Neuronal stem cell (in vitro differentiated cells): ENCODE data around the gene NUDT1.

Experiments used
- DNase-seq: peaks from one replicate; pipeline ENCODE4 v3.0.0-alpha.2; 2013; ENCODE audit warnings: low spot score
- H2AFZ ChIP-seq: one replicate; pipeline ENCODE4 v1.6.1; 2013; ENCODE audit warnings: mild to moderate bottlenecking, low read length, inconsistent platforms
- H2AK5ac ChIP-seq: 2 replicates; pipeline ENCODE4 v1.6.1; 2013; ENCODE audit warnings: low read depth, mild to moderate bottlenecking, inconsistent platforms, low read length, moderate library complexity, mixed read lengths
- H2BK120ac ChIP-seq: 2 replicates; pipeline ENCODE4 v1.6.1; 2013; ENCODE audit warnings: low read depth, mild to moderate bottlenecking, inconsistent platforms, low read length, moderate library complexity, mixed read lengths
- H2BK12ac ChIP-seq: one replicate; pipeline ENCODE4 v1.6.1; 2013; ENCODE audit warnings: low read length, inconsistent platforms
- H2BK15ac ChIP-seq: 2 replicates; pipeline ENCODE4 v1.6.1; 2013; ENCODE audit warnings: mild to moderate bottlenecking, low read length, inconsistent platforms, mixed read lengths
- H2BK5ac ChIP-seq: one replicate; pipeline ENCODE4 v1.6.1; 2013; ENCODE audit warnings: inconsistent platforms, mild to moderate bottlenecking, low read length, moderate library complexity
- H3K14ac ChIP-seq: one replicate; pipeline ENCODE4 v1.6.1; 2013; ENCODE audit warnings: low read length, inconsistent platforms
- H3K18ac ChIP-seq: 2 replicates; pipeline ENCODE4 v1.6.1; 2013; ENCODE audit warnings: low read length, inconsistent platforms
- H3K23ac ChIP-seq: 2 replicates; pipeline ENCODE4 v1.6.1; 2013; ENCODE audit warnings: low read depth, mild to moderate bottlenecking, mixed read lengths, low read length, inconsistent platforms; ENCODE audit not compliant: poor library complexity
- H3K27ac ChIP-seq: replicated peaks from 3 replicates; pipeline ENCODE4 v1.5.1; 2013; ENCODE audit warnings: low read length, inconsistent platforms
- H3K27me3 ChIP-seq, 3 experiments: 2 replicates each; pipeline ENCODE4 v1.6.1; 2013; ENCODE audit warnings: low read length in 3 of 3, mild to moderate bottlenecking in 2 of 3, inconsistent platforms in 1 of 3, low read depth in 1 of 3, mixed read lengths in 1 of 3, moderate library complexity in 1 of 3; ENCODE audit not compliant: control insufficient read depth in 3 of 3, insufficient read depth in 3 of 3
- H3K36me3 ChIP-seq, 2 donors: replicated peaks in 1 of 2; 2 replicates each; pipeline ENCODE4 v1.6.1; 2013; ENCODE audit warnings: low read length in 2 of 2; ENCODE audit not compliant: control insufficient read depth in 2 of 2, insufficient read depth in 2 of 2
- H3K4ac ChIP-seq: 2 replicates; pipeline ENCODE4 v1.6.1; 2013; ENCODE audit warnings: inconsistent platforms, mild to moderate bottlenecking, low read length, moderate library complexity
- H3K4me1 ChIP-seq, 2 donors: 1 replicate in 1 of 2; 2 replicates in 1 of 2; pipeline ENCODE4 v1.6.1; 2013; ENCODE audit warnings: low read length in 2 of 2, low read depth in 1 of 2; ENCODE audit not compliant: control insufficient read depth in 2 of 2, insufficient read depth in 1 of 2
- H3K4me2 ChIP-seq: one replicate; pipeline ENCODE4 v1.6.1; 2013; ENCODE audit warnings: mild to moderate bottlenecking, low read length, inconsistent platforms; ENCODE audit not compliant: insufficient read depth, poor library complexity, severe bottlenecking
- H3K4me3 ChIP-seq, 2 donors: 2 replicates each; pipeline ENCODE4 v1.5.1; 2013; ENCODE audit warnings: low read length in 2 of 2, mild to moderate bottlenecking in 2 of 2, inconsistent platforms in 1 of 2, moderate library complexity in 1 of 2
- H3K79me1 ChIP-seq: one replicate; pipeline ENCODE4 v1.6.1; 2013; ENCODE audit warnings: low read depth, mild to moderate bottlenecking, inconsistent platforms, low read length, moderate library complexity
- H3K9ac ChIP-seq: one replicate; pipeline ENCODE4 v1.6.1; 2013; ENCODE audit warnings: mild to moderate bottlenecking, low read depth, low read length, inconsistent platforms; ENCODE audit not compliant: poor library complexity
- H3K9me3 ChIP-seq, 2 donors: replicated peaks in 1 of 2; 2 replicates each; pipeline versions ENCODE3 to v1.6.1; 2013; ENCODE audit warnings: low read length in 2 of 2, mild to moderate bottlenecking in 2 of 2, inconsistent platforms in 1 of 2, low read depth in 1 of 2, mixed read lengths in 1 of 2, moderate library complexity in 1 of 2; ENCODE audit not compliant: control insufficient read depth in 2 of 2, insufficient read depth in 1 of 2
- H4K8ac ChIP-seq: one replicate; pipeline ENCODE4 v1.6.1; 2013; ENCODE audit warnings: low read depth, mild to moderate bottlenecking, inconsistent platforms, low read length, moderate library complexity
- H4K91ac ChIP-seq: one replicate; pipeline ENCODE4 v1.6.1; 2013; ENCODE audit warnings: low read length, low read depth, mild to moderate bottlenecking, inconsistent platforms; ENCODE audit not compliant: poor library complexity
- WGBS, 2 donors: extraction: QIAGEN DNeasy Blood & Tissue Kit; methylation state at CpG; one replicate each; pipeline ENCODE4 v1.1.7; 2013; ENCODE audit warnings: missing lambda C conversion rate in 2 of 2, mixed read lengths in 1 of 2; ENCODE audit not compliant: insufficient read length in 2 of 2, insufficient replicate concordance in 1 of 2; ENCODE audit errors: extremely low coverage in 2 of 2; 5-methylcytosine and 5-hydroxymethylcytosine counted together

Gene NUDT1

DNA sequence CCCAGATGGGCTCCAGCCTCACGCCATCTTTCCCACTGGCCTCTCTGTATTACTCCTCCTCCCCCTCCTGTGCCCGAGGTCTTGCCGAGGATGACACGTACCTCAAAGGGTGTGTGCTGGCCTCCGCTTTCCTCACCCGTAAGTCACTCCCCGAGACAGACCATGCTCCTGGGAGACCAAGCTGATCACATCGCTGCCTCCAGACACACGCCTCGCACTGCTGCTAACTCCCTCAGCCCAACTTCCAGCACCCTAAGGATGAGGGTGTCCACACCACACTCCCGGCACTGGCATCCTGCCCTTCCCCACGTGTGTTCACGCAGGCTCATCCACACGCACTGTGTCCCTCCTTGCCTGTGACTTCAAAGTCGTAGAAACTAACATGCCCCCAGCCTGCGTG, 33.3 kb upstream of the NUDT1 start:
- Histone ChIP-seq H3K4me3 (peak overlapping the region in 1 of 2 donors; percentile 4), H3K14ac (peak overlapping the region; percentile 25), H3K18ac (no peak overlapping the region), H3K27ac (no peak overlapping the region), H2BK15ac (no peak overlapping the region), H3K36me3 (peaks cover 45 to 81% of the 10 kb centered on the region in 2 donors), H4K8ac (no peak overlapping the region), H4K91ac (no peak overlapping the region), H3K9ac (peak overlapping the region; percentile 2), H3K23ac (peak overlapping the region; percentile 75), H2AFZ (no peak overlapping the region), H2BK5ac (no peak overlapping the region), H3K4me1 (peaks cover 4 to 12% of the 10 kb centered on the region in 2 donors), H2BK12ac (no peak overlapping the region), H3K9me3 (peaks cover 0 to 5% of the 10 kb centered on the region in 2 donors), H3K4me2 (no peak overlapping the region), H3K79me1 (peaks cover 6% of the 10 kb centered on the region), H3K27me3 (no peaks in the 10 kb centered on the region), H2BK120ac (no peak overlapping the region), H2AK5ac (peak overlapping the region; percentile 57), H3K4ac (no peak overlapping the region)
- no CpG with 5 or more reads among the region's 16 CpGs for whole genome bisulfite sequencing, 2 donors
- DNase-seq: no peak

GRCh38 chr7:2209146-2209960, 32.7 kb upstream of the NUDT1 start:
- Histone ChIP-seq H3K4me1 (peaks cover 0 to 5% of the 10 kb centered on the region in 2 donors), H4K8ac (no peak overlapping the region), H2BK12ac (no peak overlapping the region), H2AK5ac (peak overlapping the region; percentile 57), H4K91ac (no peak overlapping the region), H3K4me3 (no peak overlapping the region), H2BK15ac (no peak overlapping the region), H3K23ac (peak overlapping the region; percentile 75), H3K18ac (peak overlapping the region; percentile 58), H3K27me3 (no peaks in the 10 kb centered on the region), H3K27ac (no peak overlapping the region), H2AFZ (no peak overlapping the region), H2BK5ac (no peak overlapping the region), H3K79me1 (peaks cover 6% of the 10 kb centered on the region), H3K36me3 (peaks cover 47 to 87% of the 10 kb centered on the region in 2 donors), H3K4me2 (no peak overlapping the region), H3K14ac (peak overlapping the region; percentile 25), H3K4ac (no peak overlapping the region), H2BK120ac (no peak overlapping the region), H3K9me3 (peaks cover 0 to 5% of the 10 kb centered on the region in 2 donors), H3K9ac (peak overlapping the region; percentile 61)
- WGBS, 2 donors: no CpG with 5 or more reads among the region's 21 CpGs
- peak; percentile 58 for DNase-seq

GRCh38 chr7:2209961-2210323, 32.1 kb upstream of the NUDT1 start:
- no peak overlapping the region for H3K4ac ChIP-seq
- no CpG with 5 or more reads among the region's 8 CpGs for WGBS, 2 donors
- H3K18ac ChIP-seq: no peak overlapping the region
- no peak overlapping the region for H3K4me2 ChIP-seq
- no peak overlapping the region for H2BK120ac ChIP-seq
- H2BK12ac ChIP-seq: no peak overlapping the region
- H2AK5ac ChIP-seq: no peak overlapping the region
- H3K9me3 ChIP-seq: peaks cover 0 to 5% of the 10 kb centered on the region in 2 donors
- H3K9ac ChIP-seq: no peak overlapping the region
- H3K36me3 ChIP-seq: peaks cover 52 to 93% of the 10 kb centered on the region in 2 donors
- H4K91ac ChIP-seq: no peak overlapping the region
- peaks cover 0 to 2% of the 10 kb centered on the region in 2 donors for H3K4me1 ChIP-seq
- H3K14ac ChIP-seq: no peak overlapping the region
- H4K8ac ChIP-seq: no peak overlapping the region
- no peak overlapping the region for H2AFZ ChIP-seq
- no peak overlapping the region for H3K27ac ChIP-seq
- no peaks in the 10 kb centered on the region for H3K27me3 ChIP-seq
- H2BK15ac ChIP-seq: no peak overlapping the region
- H3K4me3 ChIP-seq: no peak overlapping the region
- no peak for DNase-seq
- H3K79me1 ChIP-seq: peaks cover 6% of the 10 kb centered on the region
- H3K23ac ChIP-seq: no peak overlapping the region
- no peak overlapping the region for H2BK5ac ChIP-seq

DNA sequence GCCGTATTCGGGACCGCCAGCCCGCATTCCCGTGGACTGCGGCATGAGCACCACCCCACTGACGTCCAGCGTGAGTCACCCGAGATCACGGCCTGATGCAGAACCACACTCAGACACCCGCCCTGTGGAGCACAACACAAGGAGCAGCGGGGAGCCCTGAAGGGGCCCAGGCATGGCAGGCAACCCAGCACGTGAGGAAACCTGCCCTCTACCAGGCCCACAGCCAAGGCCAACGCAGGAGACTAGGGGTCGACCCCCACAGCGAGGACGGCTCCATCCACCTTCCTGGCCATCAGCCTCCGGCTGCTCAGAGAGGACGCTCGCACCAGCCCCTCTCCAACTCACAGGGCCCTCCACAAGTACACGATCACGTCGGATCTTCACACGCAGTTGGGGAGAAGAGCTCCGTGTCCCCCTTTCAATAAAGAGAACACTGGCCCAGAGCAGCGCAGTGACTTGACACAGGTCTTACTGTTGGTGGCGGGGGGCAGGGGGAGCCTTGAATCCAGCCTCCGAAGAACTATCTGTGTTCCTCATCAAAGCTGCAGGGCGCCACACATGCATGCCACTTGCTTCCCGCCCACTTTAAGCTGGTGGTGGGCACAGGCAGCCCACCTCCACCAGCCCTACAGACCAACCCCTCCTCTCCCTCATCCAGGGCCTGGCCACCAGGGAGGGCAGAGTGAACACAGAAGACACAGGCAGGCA, 31.3 kb upstream of the NUDT1 start:
- Histone ChIP-seq H2BK15ac (no peak overlapping the region), H2BK12ac (no peak overlapping the region), H3K36me3 (peaks cover 57 to 92% of the 10 kb centered on the region in 2 donors), H3K14ac (no peak overlapping the region), H3K27me3 (no peaks in the 10 kb centered on the region), H3K27ac (no peak overlapping the region), H2AK5ac (no peak overlapping the region), H3K18ac (no peak overlapping the region), H2AFZ (no peak overlapping the region), H3K4me2 (no peak overlapping the region), H3K4me3 (no peak overlapping the region), H4K91ac (no peak overlapping the region), H2BK120ac (no peak overlapping the region), H3K9me3 (peaks cover 0 to 5% of the 10 kb centered on the region in 2 donors), H3K79me1 (peaks cover 6% of the 10 kb centered on the region), H3K23ac (peak overlapping the region; percentile 5), H3K4me1 (no peaks in the 10 kb centered on the region), H3K4ac (no peak overlapping the region), H3K9ac (no peak overlapping the region), H2BK5ac (no peak overlapping the region), H4K8ac (no peak overlapping the region)
- no CpG with 5 or more reads among the region's 30 CpGs for WGBS, 2 donors
- no peak for DNase-seq
